Mammary epithelial cell (primary cell): ENCODE data around the gene RHOBTB3.
"Not testable (repeated sequence)": the region's sequence is repeated elsewhere in the genome, so short reads cannot be mapped to it uniquely, and the experiment has no call there.

ENCODE experiments used
- CTCF ChIP-seq, 2 donors: IDR thresholded peaks in 1 of 2; conservative IDR thresholded peaks in 1 of 2; 2 replicates each; pipeline ENCODE4 v1.5.1; 2011 to 2012; ENCODE audit warnings: inconsistent platforms in 2 of 2, low read length in 2 of 2, mild to moderate bottlenecking in 2 of 2, control low read depth in 1 of 2, low read depth in 1 of 2; ENCODE audit not compliant: insufficient read depth in 1 of 2; ENCODE audit errors: extremely low read depth in 1 of 2
- EZH2 ChIP-seq: IDR thresholded peaks from 2 replicates; pipeline ENCODE4 v1.6.1; 2012; ENCODE audit warnings: low read length, inconsistent platforms, borderline replicate concordance

- not testable (repeated sequence) for TF ChIP-seq CTCF (conservative IDR thresholded peaks at IDR 0.05 in 1 of 2, IDR thresholded peaks at IDR 0.05 in 1 of 2; ENCODE audit: extremely low read depth in 1 of 2, insufficient read depth in 1 of 2, low read depth in 1 of 2, low read length in 2 of 2); EZH2
These were observed 79.9 kb downstream of the RHOBTB3 start for GRCh38 chr5:95811126-95811423.
